GF-D8 (cell line): ENCODE results near the gene MAPK10.
"Not testable (repeated sequence)": the region's sequence is repeated elsewhere in the genome, so short reads cannot be mapped to it uniquely, and the experiment has no call there.

Experiments used
- DNase-seq: peaks from one replicate; lab custom pipeline; 2025; lab: John Stamatoyannopoulos, UW

The MAPK10 gene

DNA sequence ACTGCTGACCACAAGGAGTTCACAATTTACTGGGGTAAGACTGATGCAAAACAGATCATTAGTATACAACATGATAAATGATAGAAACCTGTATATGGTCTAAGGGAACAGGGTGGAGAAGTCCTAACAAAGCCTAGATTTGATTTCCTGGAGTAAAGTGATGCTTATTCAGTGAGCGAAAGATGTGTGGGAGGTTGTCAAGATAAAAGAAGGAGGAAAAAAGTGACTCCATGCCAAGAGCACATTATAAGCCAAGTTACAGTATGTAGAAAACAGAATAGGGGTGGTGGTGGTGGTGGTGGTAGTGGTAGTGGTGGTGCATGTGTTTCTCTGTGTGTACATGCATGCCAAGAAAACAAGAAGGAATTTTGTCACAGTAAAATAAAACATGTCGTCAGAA, 325.2 kb downstream of the MAPK10 start:
- no peak for DNase-seq

DNA sequence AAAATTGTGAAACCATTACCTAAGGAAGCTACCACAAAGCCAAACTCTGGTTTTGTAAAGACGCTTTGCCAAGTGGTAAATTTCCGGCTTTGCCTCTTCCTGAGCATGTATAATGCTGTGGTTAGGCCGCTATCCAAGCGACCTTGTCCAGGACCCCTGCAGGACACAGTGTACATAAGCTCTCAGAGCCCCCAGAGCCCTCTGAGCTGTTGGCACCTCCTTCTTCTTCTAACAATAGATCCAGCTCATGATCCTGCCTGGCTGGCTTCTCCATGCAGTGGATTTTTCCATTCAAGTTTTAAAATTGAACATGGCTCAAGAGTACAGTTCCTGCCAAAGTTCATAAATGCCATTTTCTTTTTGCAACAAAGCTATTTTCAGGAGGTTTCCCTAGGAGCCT, 326.7 kb downstream of the MAPK10 start:
- no peak for DNase-seq

DNA sequence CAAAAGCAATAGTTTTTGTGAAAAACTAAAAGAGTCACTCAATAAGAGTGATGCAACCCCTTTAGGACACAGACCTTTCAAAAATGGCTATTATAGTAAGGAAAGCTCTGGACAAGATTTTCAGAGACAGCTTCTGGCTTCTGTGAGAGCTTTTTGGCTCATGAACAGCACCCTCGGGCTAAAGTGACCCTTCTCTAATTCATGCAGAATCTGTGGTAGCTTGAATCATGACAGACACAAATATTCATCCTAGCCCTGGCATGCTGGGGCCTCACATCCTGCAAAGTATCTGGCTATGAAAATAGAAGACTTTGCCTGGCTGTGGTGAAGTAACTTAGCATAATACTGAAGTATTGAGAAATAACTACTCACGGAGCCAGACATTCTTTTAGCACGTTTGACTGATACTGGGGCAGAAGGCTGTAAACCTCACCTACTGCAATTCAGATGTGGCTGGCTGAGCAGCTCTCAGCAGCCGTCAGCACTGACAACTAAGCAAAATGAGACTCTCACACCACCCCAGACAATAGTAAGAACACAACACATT, 327.3 kb downstream of the MAPK10 start:
- no peak for DNase-seq

DNA sequence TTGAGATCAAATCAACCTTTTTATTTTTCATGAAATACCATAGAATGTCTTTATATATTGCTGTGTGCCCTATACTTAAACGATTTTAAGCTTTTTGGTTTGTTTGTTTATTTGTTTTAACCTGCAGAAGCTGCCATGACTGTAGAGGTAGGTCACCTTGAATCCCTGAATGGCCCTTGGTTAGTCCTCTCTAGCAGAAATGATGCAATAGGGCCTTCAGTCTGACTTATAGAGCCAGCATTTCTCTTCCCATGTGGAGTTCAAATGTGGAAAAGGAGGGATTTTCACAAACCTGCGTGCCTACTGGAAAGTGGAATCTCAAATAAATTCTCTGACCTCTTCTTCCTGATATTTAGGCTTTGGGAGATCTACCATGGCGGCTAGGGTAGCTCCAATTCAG, 327.9 kb downstream of the MAPK10 start:
- no peak for DNase-seq

DNA sequence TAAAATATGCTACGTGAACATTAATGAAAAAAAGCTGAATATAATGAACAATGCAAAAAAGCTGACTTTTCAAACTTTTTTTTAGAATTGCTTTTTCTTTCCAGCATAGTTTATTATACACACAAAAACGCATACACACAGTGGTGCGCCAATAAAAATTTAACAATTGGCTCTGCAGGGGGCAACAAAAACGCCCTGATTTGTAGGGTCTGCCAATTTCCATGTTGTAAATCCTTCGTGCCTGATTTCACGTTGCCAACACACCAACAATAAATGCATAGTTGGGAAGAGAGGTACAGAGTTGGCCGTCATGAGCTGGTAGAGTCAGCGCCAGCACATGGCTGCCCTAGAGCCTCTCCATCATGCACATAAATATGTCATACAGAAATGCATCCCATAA, 333.1 kb downstream of the MAPK10 start:
- no peak for DNase-seq

DNA sequence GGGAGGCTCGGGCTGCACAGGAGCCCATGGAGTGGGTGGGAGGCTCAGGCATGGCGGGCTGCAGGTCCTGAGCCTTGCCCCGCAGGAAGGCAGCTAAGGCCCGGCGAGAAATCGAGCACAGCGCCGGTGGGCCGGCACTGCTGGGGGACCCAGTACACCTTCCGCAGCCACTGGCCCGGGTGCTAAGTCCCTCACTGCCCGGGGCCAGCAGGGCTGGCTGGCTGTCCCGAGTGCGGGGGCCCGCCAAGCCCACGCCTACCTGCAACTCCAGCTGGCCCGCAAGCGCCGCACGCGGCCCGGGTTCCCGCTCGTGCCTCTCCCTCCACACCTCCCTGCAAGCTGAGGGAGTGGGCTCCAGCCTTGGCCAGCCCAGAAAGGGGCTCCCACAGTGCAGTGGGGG, 338.2 kb downstream of the MAPK10 start:
- not testable (repeated sequence) for DNase-seq

DNA sequence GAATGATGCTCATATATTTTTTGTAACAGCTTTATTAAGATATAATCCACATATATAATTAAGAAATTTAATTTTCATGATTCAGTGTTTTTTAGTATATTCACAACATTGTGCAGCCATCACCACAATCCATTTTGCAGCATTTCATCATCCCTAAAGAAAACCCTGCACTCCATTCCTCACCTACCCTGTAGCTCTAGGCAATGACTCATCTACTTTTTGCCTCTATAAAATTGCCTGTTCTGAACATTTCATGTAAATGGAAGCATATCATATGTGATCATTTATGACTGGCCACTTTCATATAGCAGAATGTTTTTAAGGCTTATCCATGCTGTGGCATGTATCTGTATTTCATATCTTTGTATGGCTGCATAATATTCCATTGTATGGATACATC, 339.9 kb downstream of the MAPK10 start:
- DNase-seq: no peak

DNA sequence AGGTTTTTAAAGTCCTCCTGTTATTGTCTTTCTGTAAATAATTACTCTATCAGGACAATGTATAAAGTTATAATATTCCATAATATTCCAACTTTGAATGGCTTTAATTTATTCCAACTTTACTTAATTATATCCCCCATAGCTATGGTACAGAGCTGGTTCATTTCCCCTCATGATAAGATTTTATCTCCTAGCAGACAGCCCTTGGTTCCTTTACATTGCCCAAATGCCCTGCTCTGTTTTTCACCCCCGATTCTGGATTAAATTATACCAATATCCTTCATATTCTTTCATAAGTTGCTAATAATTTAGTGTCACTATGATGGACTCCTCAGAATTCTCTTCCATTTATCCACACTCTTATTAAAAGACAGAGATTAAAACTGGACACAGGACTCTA, 340.5 kb downstream of the MAPK10 start:
- DNase-seq: no peak

DNA sequence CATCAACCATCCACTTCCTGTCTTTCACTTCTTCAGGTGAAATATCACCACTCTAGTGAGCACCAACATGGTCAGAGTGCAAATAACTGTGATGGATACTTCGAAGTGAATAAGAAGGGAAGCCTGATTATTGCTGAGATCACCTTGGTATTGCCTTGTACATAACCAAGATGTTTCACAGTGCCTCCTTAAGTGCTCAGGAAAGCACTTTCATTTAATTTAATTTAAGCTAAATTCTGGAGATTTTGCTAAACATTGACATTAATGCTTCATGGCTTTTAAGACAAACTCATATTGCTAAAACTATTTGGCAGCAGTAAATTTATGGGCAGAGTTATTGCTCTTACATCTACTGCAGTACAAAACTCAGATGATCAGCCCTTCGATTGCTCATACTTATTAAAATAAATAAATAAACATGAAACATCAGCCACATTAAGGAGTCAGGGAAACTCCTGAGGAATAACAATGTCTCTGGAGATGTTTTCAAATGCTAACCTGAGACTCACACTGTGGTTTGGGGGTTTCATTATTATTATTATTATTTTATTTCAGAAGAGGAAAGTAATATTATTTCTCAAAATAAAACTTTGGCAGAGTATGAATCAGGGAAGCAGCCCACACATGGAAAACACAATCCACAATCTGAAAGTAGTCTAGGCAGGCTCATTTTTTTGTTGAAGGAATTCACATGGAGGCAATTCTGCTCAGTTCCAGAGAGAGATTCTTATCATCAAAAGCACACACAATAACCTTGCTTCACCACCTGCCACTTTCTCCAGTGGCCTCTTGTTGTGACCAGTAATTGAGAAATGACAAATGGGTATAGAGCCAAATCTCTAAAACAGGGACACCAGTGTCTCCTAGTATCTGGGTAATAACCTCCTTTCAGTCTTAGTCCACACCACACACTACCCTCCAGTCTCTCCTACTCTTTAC, 344.2 kb downstream of the MAPK10 start:
- no peak for DNase-seq

DNA sequence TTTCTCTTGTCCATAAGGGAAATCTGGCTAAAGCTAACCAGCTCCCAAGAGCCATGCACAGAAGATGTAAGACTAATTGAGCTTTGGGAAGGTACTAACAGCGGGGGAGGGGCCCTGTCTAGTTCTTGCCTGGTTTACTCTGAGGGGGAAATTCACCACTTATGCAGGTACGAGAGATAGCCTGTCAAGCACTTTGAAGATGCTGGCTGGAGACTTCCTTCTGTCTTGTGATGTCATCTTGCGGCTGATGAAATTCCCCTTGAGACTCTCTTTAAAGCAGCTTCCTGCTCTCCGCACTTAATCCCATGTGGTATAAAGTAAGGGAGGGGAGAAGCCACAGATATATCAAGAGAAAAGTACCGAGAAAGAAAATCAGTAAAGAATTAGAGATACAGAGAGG, 345.3 kb downstream of the MAPK10 start:
- DNase-seq: no peak

DNA sequence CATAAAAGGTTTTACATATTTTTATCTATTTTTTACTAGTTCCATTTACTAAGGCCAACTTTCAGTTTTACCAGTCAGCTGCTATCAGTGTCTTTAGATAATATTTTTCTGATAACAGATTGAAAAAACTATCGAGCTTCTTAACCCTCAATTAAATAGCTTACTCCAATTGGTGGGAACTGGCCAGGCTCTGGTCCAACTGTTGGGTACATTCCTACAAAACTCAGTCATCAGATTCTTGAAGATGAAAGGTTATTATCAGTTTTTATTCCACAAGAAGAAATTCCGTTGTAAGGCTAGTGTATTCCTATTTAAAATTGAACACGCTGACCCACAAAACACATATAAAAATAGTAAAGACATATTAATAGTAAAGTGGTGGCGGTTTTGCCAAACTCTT, 346.2 kb downstream of the MAPK10 start:
- DNase-seq: no peak

DNA sequence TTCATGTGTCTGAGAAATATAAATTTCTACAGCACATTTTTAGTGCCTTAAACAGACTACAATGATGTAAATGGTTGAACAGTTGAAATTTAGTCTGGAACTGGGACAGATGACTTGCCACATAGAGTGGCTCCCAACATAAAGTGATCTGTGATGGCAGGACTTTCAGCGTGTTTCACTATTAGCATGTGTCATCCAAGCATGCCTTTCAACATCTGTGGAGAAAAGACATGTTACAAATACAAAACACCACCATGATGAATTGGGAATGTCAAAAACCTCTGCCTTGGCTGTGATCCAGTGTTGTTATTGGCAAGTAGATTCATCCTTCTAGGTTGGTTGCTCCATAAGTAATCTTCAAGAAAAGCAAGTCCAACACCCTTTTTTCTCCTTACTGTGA, 348.7 kb downstream of the MAPK10 start:
- DNase-seq: no peak

DNA sequence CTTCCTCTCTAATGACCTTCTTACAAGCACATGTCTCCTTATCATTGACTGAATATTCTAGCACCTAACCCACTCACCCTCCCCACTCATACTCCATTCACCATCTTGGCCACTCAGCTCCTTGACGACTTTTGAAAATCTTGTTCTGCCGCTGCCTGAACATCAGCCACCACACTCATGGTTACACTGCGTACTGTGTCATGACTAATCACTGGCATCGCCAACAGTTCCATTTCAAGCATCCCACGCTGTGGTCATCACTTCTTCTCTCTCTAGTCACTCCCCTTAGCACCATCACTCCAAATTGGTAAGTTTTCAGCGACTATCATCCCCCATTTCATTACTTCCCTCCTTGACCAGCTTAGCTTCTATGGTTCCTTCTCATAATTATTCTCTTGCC, 352.8 kb downstream of the MAPK10 start:
- DNase-seq: no peak

DNA sequence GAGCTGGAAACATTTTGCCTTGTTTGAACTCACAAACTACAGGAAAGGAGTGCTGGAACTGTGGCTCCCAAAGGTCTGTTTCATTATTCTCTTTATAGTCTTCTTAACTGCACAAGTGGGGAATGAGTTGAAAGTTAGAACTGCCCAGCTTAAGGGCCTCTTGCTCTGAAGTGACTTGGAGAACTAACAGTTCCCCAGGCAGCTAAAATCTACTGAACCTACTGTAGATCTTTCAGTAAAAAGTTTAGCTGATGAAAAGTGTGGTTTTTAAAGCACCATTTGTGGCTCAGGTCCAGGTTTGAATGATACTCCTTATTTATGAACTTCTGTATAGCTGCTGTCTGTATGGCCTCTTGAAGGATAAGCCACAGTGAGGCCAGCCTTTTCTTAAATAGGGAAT, 353.8 kb downstream of the MAPK10 start:
- DNase-seq: no peak

DNA sequence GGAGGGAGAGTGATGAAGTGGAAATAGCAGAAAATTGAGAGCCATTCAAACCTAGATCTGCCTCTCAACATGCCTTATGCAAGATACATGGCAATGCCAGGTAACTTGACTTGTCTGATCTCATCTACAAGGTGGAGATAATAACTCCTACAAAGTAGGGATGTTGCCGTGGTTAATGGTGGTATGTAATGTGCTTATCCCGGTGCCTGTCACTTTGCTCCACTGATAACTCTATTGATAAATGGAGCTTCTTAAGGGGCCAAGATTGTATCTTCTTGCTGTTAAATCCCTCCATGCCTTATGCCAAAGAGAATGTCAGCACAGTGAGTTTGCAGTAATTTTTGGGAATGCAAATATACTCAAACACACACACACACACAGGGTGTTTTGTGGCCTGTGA, 355.8 kb downstream of the MAPK10 start:
- no peak for DNase-seq

DNA sequence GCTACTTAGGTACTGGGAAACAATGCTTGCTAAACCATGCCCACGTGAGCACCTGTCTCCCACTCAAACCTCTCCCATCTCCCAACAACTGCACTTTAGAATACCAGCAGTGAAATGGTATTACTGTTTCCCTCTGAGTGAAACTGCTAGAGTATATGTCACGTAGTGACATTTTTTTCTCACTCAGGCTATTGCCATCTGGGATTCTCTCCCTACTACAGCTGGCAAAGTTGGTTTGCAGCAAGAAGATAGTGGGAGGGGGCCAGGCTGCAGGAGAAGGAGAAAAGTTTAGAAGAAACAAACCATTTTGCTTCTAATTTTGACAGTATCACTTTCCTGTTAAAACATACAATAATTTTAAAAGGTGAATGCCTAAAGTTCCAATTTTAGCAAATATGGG, 358.3 kb downstream of the MAPK10 start:
- DNase-seq: no peak

DNA sequence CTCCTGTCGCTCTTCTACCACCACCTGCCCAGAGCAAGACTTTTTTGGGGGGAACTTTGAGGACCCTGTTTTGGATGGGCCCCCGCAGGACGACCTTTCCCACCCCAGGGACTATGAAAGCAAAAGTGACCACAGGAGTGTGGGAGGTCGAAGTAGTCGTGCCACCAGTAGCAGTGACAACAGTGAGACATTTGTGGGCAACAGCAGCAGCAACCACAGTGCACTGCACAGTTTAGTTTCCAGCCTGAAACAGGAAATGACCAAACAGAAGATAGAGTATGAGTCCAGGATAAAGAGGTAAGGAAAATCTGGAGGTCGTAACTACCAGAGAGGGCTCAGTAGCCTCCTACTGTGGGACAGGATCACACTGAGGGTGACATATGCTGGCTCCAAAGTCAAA, 364.5 kb downstream of the MAPK10 start:
- no peak for DNase-seq

DNA sequence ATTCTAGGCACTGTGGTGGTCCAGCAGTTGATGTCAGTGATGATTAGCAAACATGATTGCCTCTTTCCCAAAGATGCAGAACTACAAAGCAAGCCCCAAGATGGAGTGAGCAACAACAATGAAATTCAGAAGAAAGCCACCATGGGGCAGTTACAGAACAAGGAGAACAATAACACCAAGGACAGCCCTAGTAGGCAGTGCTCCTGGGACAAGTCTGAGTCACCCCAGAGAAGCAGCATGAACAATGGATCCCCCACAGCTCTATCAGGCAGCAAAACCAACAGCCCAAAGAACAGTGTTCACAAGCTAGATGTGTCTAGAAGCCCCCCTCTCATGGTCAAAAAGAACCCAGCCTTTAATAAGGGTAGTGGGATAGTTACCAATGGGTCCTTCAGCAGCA, 365.3 kb downstream of the MAPK10 start:
- no peak for DNase-seq

DNA sequence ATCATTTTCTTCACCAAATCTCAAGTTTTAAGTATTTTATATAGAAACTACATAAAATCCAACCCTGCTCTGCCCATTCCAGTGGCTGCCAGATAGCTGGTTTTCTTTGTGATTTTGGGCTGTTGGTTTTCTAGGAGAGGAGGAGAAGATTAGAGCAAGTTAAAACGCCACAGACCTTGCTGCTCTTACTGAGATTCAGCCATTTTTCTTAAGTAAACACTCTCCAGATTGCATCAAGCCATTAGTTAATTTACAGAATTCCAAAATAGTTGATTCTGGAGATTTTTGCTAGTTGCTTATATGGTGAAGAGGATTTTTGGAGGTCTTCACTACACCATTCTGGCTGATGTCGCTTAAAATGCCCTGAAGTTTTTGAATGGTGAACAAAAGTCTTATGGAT, 366.2 kb downstream of the MAPK10 start:
- DNase-seq: no peak

DNA sequence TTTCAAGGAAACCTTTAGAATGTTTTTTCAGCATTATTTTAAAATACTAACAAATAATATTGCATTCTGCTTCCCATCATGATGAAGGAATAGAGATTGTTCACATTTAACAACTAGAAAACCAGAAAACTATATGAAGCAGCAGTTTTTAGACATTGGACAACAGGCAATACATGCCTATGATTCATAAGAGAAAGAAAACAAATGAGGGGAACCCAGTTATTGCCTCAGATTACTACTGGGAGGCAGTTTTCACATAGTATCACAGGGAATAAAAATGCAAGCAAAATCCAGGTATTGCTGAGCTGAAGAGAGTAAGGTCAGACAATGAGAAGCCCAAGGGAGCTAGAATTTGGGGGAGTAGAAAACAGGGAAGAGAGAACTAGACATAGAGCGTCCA, 373.6 kb downstream of the MAPK10 start:
- no peak for DNase-seq

DNA sequence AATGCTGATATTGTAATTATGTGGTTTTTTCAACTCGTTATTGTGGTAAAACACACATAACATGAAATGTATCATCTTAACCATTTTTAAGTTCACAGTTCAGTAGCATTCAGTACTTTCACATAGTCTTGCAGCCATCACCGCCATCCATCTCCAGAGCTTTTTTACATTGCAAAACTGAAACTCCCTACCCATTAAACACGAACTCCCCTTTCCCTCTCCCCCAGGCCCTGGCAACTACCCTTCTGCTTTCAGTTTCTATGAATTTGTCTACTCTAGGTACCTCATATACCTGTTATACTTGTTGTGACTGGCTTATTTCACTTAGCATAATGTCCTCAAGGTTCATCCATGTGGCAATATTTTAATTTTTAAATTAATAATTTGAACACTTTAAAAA, 380.6 kb downstream of the MAPK10 start:
- no peak for DNase-seq

DNA sequence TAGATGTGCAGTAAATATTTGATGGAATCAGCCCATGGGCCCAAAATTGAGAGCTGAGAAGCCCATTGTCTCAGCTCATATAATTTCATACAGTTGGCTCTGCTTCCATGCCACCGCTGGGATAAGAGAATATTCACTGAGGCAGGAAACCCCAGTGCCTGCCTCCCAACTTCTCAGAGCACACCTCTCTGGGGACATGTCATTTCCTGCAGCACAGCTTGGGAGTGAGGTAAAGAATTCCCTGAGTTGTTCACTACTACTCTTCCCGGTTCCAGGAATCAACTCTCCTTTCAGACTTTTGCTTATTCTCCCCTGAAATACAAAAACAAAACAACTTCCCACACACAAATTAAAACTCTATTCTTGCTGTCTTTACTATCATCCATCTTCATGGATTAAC, 389.3 kb downstream of the MAPK10 start:
- DNase-seq: no peak

DNA sequence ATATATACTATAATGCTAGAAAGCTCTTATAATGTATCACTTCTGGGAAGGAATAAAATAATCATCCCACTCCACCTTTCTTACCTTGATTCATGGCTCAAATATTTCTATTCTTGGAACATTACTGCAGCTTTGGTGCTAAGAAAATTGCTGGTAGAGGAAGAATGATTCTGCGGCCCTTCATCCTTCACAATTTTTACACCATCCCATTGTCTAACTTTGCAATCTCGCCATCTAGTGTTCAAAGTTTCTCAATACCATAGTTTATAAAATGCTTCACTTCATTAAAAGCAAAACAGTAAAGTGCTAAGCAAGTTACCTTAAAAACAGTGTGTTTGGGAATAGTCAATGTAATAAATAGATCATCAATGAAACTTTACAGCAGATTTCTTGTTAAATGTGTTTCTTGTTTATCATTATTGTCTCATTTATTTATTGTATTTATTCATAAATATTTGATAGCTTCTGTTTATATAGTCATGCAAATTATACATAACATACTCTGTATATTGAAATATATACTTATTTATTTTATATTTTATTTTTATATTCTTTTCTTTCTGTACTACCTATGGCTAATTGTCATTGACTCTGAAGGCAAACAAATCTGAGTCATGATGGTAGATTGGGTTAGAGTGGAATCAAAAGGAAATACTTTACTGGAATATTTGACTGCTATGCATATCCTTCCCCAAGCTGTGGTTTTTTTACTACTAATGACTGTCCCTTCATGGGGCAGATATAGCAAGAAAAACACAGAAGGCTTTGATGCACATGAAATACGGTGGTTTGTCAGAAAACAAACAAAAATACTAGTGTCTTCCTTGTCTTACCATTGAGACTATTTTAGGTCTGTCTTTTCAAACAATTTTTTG, 390.7 kb downstream of the MAPK10 start:
- DNase-seq: no peak
